HL-60/S4 treated with phorbol 12-myristate 13-acetate at 8.2 ng/mL for 4 days and 3 days (cell line): ENCODE measurements around the gene CPE.

Experiments used
- in situ Hi-C: fragments of 300-500 bp; cut with MboI; formaldehyde crosslinking; loops from 2 replicates; pipeline ENCODE4 v1.15.0; 2022; ENCODE audit warnings: low sequenced_read_pairs

The CPE gene

DNA sequence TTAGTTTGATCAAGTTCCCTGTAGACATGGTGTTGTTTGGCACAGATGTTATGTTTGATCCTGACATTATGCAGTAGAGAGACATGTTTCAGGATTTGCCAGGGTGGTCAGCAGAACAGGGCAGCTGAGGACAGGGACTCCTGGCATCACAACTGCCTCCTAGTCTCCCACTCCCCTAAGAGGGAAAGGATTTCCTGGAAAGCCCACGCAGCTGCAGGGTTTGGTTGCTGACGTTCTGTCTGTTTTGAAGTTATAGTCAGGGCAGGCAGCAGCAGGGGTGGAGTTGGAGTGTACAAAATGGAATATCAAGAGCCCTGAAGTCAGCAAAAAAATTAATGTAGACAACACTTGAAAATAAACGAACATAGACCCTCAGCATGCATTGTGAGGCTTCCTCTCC is 125.4 kb downstream of the CPE start:
- in situ Hi-C loops, result no loop called here

DNA sequence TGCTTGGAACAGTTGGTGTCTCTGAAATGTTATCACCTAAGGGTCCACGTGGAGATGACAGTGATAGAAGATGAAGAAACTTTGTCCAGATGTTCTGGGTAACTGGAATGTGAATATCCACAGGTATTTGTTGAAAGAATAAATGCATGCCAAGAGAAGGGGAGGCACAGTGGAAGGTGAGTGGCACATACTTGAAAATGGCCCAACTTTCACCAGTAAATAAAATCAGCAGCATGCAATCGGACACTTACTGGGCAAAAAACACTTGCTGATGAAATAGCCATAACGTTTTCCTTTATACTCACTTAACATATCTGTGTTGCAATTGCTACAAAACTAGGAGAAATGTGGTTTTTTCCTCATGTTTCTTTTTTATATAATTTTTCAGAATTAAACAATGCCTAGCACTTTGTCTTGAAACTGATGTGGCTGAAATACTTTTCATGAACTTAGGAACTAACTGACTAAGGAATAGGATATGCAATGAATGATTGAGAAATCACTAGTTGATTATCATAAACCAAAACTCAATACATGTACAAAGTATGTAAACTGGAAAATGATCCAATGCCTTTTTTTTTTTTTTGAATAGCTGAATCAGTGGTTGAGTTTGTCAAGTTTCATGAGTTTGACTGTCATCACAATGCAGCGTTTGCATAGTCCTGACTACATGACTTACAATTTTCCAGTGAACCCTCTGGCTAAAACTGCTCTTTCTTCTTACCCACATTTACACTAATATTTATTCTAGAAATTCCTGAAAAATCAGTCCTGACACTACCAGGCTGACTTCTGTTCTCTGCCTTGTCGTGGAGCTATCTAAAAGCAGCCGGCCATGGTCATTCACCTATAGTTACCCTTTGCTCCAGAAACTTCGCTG is 127.4 kb downstream of the CPE start:
- in situ Hi-C loops, result no loop called here

DNA sequence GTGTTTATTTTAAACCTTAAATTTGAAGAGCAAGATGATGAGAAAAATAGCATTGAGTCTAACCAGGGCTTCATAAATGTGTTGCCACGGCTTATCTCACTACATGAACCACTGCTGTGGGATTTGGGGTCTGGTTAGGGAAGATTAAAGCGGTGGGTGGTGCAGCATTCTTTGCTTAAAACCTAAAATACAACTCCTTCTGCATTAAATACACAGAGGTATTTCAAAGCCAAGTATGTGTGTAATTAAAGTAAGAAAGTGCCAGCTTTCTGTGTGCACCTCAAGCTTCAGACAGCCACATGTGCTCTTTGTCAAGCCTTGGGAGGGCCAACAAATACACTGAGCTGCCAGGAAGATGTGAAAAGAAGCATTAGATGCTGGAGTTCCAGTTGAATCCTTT is 128.0 kb downstream of the CPE start:
- in situ Hi-C loops, result no loop called here

DNA sequence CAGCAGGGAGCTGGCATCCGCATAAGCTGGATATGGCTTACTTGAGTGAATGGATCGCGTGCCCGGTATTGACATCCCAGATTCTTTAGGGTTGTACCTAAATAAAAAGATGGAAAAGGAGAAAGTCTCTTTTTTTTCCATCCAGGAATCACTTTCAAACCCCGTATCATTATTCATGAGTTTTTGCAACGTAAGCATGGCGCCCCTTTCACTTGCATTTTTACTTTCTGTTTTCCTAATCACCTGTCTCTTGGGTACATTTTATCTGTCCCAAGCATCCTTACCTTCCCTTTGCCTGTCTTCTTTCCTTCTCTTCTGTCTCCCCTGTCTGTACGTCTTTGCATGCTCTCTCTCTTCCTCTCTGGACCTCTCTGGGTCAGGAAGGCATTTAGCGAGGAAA is 128.6 kb downstream of the CPE start:
- in situ Hi-C loops, result no loop called here

DNA sequence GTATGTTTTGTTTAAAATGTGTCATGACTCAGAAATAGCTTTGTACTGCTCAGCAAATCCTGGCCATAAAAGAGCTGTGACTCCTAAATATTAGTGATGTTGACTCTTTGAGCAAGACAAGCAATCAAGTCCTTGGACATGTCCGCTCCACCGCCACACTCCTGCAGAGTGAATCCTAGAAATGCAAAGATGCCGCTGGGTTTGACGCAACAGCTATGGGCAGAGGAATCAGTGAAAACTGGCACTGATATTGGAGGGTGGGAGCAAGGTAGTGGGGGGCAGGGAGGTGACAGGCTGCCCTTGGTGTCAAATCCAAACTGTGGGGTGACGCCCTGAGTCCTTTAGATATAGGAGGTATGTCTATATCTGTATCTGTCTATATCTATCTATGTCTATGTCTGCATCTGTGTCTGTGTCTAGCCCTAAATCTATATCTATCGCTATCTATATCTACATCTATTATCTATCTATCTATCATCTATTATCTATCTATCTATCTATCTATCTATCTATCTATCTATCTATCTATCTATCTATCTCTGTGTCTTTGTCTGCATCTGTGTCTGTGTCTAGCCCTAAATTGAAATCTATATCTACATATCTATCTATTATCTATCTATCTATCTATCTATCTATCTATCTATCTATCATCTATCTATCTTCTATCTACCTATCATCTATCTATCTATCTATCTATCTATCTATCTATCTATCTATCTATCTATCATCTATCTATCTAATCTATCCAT is 129.7 kb downstream of the CPE start:
- in situ Hi-C loops, result no loop called here

DNA sequence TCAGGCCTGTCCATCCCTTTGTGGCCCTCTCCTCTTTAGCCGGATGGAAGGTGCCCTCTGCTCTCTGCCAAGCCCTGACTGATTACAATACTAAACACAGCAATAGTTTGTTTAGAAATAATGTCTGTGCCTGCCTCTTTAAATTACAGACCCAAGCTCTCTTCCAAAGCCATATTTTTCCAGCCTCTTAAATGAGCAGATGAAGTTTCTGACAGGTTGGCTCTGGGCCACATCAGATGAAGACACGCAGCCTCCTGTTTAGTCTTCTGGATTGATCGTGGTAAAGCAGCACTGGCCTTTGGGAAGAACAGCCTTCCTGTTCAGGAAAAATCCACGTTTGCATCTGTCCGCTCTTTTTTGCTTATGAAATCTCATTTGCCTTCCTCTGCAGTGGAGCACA is 133.6 kb downstream of the CPE start:
- in situ Hi-C loops, result no loop called here

DNA sequence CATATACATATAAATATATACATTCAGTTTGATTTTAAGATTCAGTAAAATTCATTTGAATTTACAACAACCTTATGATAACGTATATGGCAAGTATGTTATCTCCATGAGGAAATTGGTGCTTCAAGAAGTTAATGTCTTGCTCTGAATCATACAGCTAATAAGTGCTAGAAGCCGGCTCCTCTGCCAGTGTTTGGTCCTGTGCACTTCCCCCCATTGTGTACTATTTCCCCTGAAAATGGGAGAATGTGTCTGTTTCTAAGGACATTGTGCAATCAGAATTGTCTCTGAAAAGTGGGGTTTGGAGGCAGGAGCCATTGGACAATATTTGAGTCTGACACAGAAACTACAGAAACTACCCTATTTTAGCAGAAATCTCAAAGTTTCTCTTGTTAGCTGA is 135.9 kb downstream of the CPE start:
- in situ Hi-C loops, result no loop called here

DNA sequence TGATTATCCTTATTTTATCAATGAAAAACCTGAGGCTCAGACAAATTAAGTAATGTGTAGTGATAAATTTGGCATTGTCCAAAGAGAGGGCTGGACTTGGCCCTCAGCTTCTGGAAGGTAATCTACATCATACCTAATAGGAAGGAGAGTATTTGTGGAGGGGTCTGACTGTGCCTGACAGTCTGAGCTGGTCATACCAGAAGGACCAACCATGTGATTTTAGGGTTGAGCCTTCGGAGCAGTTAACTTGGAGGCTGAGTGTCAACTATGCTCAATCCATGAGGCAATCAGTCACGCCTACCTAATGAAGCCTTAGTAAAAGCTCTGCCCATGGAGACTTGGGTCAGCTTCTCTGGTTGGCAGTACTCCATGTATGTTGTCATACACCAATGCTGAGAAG is 136.4 kb downstream of the CPE start:
- in situ Hi-C loops, result no loop called here

DNA sequence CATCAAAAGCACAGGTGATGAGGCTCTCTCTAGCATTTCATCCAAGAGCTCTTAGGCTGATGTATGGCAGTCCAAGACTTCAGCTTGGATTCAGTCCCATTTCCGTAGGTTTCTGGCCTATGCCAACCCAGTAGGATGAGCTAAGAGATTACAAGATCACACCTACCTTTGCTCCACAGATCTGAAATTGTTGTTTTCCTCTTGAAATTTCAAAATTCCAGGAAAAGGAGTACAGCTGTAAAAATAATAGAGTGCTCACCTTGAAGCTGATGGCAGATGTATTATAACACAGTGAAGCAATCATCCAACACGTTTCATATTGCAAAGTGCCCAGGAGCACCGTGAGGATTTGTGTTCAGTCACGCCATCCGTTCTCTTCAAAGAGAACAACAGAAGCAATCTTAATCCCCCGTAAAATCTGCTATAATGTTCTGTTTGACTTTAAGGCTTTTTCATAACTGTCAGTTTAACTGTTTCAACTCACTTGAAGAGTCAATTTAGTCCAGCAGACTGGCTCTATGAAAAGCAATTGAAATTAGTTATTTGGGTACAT is 137.5 kb downstream of the CPE start:
- in situ Hi-C loops, result no loop called here

DNA sequence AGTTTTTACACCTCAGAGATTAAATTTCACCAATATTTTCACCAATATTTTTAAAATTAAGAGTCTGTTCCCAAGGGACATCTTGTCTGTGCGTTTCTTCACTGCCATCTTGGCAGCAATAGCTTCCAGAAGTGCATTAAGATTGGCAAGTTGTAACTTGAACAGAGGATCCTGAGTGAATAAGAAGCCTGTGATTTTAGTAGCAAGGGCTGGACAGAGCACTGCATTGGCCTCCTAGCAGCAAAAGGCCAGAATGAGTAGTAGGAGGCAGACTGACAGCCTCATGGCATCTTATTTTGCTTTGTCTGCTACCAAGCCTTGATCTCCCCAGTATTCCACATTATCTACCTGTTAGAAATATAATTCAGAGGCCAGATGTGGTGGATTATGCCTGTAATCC is 138.4 kb downstream of the CPE start:
- in situ Hi-C loops, result no loop called here

DNA sequence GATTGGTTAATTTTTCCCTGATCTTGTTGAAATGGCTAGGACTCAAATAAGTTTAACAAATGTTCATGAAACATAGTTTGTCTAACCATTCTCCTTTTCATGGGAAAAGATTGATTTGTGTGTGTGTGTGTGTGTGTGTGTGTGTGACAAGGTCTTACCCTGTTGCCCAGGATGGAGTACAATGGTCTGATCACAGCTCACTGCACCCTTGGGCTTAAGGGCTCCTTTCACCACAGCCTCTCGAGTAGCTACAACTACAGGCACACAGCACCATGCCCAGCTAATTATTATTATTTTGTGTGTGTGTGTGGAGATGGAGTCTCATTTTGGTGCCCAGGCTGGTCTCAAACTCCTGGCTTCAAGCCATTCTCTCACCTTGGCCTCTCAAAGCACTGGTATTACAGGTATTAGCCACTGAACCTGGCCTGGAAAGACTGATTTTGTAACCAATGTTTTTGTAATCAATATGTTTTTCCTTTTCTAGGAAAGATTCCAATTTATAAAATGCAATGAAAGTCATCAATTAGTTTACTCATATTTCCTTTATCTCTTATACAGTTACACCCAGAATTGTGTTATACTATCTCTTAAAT is 139.3 kb downstream of the CPE start:
- in situ Hi-C loops, result no loop called here

DNA sequence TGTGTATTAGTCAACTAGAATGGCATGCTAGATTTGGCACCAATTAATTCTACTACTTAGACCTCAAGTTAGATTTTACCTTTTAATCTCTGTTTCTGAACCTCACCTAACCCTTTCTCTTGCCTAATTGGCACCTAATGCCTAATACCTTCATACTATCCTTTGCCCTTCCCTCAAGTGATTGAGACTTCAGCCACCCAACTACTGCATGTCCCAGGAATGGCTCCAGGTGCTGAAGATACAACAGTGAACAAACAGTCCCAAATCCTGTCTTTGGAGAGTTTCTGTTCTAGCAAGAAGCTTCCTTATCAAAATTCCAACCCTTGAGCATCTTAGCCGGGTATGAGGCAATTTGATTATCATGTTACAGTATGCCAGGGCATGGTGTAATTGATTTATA is 139.9 kb downstream of the CPE start:
- in situ Hi-C loops, result no loop called here

DNA sequence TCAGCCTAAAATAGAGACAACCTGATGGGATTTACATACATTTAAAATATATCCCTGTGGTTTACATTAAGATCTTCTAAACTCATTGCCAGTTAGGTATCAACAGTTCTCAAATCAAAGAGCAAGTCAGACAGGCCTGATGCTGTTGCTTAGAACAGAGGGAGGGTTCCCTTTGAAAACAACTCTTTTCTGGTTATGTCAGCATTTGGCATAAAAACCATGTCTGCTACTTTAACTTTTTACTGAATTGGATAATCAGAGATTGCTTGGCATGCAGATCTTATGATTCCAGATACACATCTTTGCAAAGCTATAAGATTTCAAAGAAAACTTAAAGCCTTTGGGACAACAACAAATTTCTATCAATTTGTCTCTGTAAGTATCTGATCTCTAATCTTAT is 140.8 kb downstream of the CPE start:
- in situ Hi-C loops, result no loop called here

DNA sequence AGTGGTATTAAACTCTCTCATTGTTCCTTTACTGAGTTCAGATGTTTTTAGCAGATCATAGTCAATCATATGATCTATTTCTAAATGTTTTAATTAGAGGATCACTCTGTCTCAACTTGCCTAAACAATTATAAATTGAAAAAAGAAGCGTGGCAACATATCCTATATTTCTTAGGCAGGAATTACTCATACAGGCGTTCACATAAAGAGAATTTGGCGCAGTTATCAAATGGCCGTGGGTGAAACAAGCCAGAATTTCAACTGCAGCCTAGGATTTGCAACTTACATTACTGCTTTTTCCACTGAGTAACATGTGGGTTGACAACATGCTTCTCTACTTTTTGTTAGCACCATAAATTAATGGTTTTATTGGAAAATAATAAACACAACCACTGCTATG is 141.3 kb downstream of the CPE start:
- in situ Hi-C loops, result no loop called here

DNA sequence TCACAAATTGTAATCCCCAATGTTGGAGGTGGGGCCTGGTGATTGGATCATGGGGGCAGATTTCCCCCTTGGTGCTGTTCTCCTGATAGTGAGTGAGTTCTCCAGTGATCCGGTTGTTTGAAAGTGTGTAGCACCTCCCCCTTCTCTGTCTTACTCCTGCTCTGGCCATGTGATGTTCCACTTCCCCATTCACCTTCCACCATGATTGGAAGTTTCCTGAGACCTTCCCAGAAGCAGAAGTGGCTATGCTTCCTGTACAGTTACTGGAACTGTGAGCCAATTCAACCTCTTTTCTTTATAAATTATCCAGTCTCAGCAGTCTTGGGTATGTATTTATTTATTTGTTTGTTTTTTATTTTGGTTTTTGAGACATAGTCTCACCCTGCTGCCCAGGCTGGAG is 143.2 kb downstream of the CPE start:
- in situ Hi-C loops, result no loop called here

DNA sequence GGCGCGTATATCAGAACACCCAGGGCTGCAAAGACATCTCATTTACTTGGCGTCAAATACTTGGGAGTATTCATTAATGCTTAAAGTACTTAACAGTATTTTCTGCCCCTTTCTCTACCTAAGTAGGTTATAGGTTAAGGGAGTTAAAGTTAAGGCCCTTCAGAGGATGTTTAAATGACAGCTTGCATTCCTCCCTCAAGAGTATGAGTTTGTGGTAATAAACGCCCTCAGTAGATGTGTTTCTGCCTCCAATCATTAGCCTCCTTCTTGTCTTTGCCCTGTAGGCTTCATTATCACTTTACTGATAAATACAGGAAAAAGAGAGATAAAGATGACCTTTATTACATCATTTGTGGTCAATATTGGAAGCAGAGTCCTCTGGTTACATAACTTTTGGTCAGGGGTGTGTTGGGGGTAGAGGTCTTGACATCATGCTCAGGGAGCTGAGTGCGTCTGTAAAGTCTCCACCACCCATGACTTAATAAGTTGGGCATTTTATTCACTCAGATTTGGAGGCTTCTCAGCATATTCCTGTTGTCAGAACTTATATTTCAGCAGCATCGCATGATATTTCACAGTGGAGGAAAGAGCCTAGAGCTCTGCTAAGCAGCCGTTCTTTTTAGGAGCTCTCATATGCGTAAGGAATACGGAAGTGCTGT is 145.9 kb downstream of the CPE start:
- in situ Hi-C loops, result no loop called here

DNA sequence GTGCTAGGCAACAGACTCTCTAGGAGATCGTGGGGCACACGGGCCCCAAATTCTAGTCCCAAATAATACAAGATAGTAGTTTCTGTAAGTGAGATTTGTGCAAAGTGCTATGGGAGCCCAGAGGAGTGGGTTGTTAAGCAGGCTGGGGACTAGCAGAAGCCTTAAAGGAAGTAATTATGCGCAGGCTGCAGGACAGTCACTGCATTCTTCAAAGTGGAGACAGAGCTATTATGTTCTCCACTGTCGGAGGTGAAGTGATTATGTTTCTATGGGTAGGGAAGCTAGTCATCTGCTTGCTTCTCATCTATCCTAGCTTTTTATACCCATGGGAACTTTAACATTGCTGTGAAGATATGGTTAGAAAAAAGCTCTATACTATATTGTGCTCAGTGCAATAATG is 154.2 kb downstream of the CPE start:
- in situ Hi-C loops, result no loop called here

DNA sequence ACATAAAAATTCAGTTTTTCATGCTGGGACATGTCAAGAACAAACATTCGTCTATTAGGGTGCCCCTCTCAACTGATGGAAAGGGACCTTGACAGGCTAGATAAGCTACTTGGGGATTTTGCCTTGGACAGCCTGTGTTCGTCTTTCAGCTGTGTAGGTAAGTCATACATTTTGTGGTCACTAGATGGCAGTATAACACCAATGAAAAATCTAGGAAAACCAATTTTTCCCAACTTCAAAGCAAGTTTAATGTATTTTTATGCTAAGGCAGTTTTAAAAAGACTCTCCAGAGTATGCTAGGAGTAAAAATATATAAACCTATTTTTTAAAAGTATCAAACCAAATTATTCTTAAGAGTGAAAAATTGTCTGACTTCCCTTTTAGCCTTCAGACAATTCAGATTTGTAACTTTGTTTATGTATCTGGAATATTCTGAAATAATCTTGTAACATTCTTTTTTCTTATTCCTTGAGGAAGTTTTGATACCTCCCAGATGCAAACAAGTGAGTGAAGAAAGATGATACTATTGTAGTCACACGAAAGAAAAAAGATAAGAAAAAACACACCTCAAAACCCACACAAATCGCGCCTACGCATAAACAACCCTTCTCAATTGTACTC is 158.3 kb downstream of the CPE start:
- in situ Hi-C loops, result no loop called here

DNA sequence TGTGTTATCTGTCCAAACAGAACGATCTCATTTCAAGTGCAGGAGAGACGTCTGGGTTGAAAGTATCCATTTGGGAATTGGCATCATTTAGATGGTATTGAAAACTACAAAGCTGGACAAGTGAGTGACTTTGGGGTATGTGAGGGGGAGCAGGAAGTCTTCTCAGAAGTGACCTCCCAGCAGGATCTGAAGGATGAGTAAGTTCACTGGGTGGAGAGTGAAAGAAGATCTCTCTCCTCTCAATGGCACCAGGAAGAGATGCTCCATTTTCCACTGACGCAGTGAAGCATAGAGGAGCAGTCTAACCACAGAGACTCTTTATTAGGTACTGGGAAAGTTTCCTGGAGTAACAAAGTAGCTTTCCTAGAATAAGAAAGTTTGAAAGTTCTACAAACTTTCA is 161.0 kb downstream of the CPE start:
- in situ Hi-C loops, result no loop called here

DNA sequence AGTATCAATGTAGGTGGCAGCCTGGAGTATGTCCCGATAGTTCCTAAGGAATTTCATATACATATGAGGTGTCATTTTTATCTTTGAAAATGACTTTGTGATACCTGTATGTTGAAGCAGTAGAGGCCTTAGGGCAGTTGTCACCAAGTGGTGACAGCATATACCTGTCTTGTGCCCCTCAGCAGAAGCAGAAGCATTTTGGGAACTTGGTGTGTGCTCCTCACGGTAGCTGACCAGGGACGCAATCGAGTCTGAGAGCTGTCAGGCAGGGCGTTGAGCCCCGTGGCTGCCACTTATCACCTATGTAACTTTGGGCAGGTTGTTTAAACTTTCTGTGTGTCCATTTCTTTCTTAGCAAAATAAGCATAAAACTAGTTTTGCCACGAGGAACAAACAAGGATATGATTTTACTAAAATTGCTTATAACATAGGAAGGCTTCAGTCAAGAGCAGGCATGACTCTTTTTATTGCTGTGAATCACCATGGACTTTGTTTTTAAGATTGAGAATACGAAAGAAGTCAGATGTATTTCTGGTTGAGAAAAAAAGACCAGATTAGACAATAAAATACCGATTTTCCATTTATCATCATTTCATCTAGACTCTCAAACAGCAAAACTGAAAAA is 161.5 kb downstream of the CPE start:
- in situ Hi-C loops, result no loop called here
